Activated CD8-positive, alpha-beta memory T cell treated with anti-CD3 and anti-CD28 coated beads, Interleukin-2, amount 50 U/mL, for 24 hours (primary cell): ENCODE measurements around the gene IMP3.
"Not testable (repeated sequence)": the region's sequence is repeated elsewhere in the genome, so short reads cannot be mapped to it uniquely, and the experiment has no call there.

Experiments
- DNase-seq: peaks from one replicate; pipeline ENCODE4 v3.0.0-alpha.2; 2020; ENCODE audit errors: extremely low read depth

IMP3 gene

GRCh38 chr15:75650908-75651809 is 11.1 kb upstream of the IMP3 start:
- DNase-seq: no peak

DNA sequence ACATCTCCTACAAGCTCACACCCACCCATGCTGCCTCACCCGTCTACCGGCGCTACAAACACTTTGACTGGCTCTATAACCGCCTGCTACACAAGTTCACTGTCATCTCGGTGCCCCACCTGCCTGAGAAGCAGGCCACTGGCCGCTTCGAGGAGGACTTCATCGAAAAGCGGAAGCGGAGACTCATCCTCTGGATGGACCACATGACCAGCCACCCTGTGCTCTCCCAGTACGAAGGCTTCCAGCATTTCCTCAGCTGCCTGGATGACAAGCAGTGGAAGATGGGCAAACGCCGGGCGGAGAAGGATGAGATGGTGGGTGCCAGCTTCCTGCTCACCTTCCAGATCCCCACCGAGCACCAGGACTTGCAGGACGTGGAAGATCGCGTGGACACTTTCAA is 9.8 kb upstream of the IMP3 start:
- DNase-seq: no peak

- DNase-seq: no peak
Measured at GRCh38 chr15:75649045-75649761, 9.2 kb upstream of the IMP3 start.

GRCh38 chr15:75648156-75649000 is 8.4 kb upstream of the IMP3 start:
- no peak for DNase-seq

GRCh38 chr15:75647370-75648155 is 7.5 kb upstream of the IMP3 start, which contains the start of gene SNX33:
Gene SNX33, plus strand, starts transcription at chr15:75647912. Its CDS starts 1,191 bp downstream, at chr15:75649103.
- DNase-seq: no peak

GRCh38 chr15:75646944-75647364 is 6.9 kb upstream of the IMP3 start:
- DNase-seq: no peak

GRCh38 chr15:75646112-75646943 is 6.3 kb upstream of the IMP3 start:
- DNase-seq: no peak

GRCh38 chr15:75644376-75644775 is 4.4 kb upstream of the IMP3 start:
- no peak for DNase-seq

DNA sequence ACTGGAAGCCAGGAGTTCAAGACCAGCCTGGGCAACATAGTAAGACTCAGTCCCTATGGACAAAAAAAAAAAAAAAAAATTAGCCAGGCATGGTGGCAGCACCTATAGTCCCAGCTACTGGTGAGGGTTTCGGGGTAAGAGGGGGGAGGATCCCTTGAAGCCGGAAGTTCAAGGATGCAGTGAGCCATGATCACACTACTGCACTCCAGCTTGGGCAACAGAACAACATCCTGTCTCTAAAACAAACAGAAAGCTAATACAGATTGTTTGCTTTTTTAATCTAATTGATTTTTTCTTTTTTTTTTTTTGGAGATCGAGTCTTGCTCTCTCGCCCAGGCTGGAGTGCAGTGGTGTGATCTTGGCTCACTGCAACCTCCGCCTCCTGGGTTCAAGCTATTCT is 1.6 kb upstream of the IMP3 start:
- no peak for DNase-seq

GRCh38 chr15:75641179-75641503 is 1.1 kb upstream of the IMP3 start:
- DNase-seq: no peak

- DNase-seq: no peak
Measured at GRCh38 chr15:75640483-75641178, 607 bp upstream of the IMP3 start.

GRCh38 chr15:75639191-75639708 is 774 bp downstream of the IMP3 start:
- DNase-seq: no peak

- DNase-seq: no peak
Measured at GRCh38 chr15:75637245-75638009, 2.6 kb downstream of the IMP3 start.

DNA sequence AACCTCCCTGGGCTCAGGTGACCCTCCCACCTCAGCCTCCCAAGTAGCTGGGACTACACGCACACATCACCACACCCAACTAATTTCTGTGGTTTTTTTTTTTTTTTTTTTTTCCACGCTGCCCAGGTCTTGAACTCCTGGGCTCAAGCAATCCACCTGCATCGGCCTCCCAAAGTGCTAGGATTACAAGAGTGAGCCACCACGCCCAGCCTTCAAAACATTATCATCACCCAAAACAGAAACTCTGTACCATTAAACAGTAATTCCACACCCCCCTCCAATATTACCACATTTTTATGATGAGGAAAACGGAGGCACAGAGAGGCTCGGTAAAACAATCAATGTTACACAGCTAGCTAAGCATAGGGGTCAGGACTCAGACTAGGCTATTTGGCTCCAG is 4.0 kb downstream of the IMP3 start:
- no peak for DNase-seq

- not testable (repeated sequence) for DNase-seq
Measured at GRCh38 chr15:75633922-75634321, 6.1 kb downstream of the IMP3 start.

DNA sequence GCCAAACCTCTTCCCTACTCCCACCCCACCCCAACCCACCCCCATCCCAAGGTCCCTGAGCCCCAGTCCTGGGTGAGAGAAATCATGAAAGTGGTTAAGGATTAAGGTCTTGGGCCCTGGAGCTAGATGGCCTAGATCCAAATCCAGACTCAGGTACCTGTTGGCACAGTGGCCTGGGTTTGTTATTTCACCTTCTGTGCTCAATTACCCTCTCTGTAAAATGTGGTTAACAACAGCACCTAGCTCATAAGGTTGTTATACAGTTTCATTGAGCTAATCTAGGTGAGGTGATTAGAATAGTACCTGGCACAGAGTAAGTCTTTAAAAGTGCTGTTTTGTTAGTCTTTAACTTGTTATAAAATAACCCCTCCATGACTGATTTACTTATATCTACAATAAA is 8.1 kb downstream of the IMP3 start:
- DNase-seq: no peak

DNA sequence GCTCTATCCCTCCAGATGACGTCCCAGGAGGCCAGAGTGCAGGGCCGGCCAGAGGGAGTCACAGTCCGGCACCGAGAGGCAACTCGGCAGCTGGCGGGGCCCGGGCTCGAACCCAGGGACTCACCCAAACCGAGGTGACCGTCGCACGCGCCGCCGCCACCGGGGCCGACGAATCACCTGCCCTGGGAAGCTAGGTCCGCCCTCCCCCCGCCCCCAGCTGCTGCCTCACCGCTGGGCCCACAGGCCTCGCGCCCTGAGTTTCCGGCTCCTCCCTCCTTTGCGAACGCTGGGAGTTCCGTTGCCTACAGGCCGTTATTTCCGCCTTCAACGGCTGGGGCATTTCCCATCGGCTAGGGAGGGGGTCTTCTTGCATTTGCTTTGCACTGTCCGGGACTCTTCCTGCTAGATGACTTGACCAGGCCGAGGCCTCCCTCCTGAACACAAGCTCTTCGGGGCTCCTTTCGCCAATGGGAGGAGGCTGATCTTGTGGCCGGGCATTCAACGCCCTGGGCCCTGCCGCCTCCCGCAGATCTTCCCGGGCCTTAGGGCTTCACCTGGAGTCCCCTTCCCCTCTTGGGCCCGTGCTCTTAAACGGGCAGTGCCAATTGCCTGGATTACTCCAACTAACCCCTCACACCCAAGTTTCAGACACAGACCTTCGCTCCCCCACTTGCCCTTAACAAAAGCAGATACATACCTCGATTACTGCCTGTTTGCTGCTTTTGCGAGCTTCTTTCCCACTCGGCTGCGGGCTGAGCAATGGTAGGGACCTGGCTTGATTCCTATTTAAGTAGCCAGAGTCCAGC is 14.3 kb downstream of the IMP3 start, which contains the start of gene SNUPN:
SNUPN (minus strand) TSS at position 184 of the 806 bp plus-strand sequence. CDS start 4,674 bp downstream, outside the sequence.
- peak; percentile 86 for DNase-seq

- DNase-seq: no peak
Measured at GRCh38 chr15:75622505-75622904, 17.5 kb downstream of the IMP3 start.
